Measurements from ENCODE around the gene PLXNA4.
"Not testable (repeated sequence)": the region's sequence is repeated elsewhere in the genome, so short reads cannot be mapped to it uniquely, and the experiment has no call there.

PLXNA4 gene

GRCh38 chr7:132601783-132602182 lies 25.5 kb upstream of the PLXNA4 start:
- ChIA-PET POLR2A (no interaction called here), CTCF (interaction anchor here (0.7 kb wide), 1 partner anchor 14 kb away, joined by 3 read pairs; no protein-coding TSS in a partner anchor)
- Histone ChIP-seq H3K4me1 (ENCODE audit: control insufficient read depth, insufficient read depth, low read length) (no peaks in the 10 kb centered on the region), H3K27ac (ENCODE audit: extremely low read depth, low read depth, low read length) (no peak overlapping the region), H3K36me3 (ENCODE audit: control insufficient read depth in 2 of 2, insufficient read depth in 1 of 2, low read length in 2 of 2) (no peaks in the 10 kb centered on the region), H3K4me3 (ENCODE audit: low read depth, low read length) (no peak overlapping the region), H3K9me3 (ENCODE audit: control insufficient read depth, insufficient read depth, low read depth, low read length) (no peaks in the 10 kb centered on the region)
- TF ChIP-seq ZNF473 (tag by site-specific recombination; IDR thresholded peaks at IDR 0.05) (no peak), PRDM4 (tag by site-specific recombination; IDR thresholded peaks at IDR 0.05) (no peak), SP2 (tag by site-specific recombination; IDR thresholded peaks at IDR 0.05) (no peak)

GRCh38 chr7:132596588-132596987 lies 20.3 kb upstream of the PLXNA4 start:
- ChIA-PET POLR2A (no interaction called here), CTCF (interaction anchor here (0.6 kb wide), 1 partner anchor 1351 kb away, joined by 7 read pairs; no protein-coding TSS in a partner anchor)
- no peak overlapping the region for H3K27ac ChIP-seq (ENCODE audit: extremely low read depth, low read depth, low read length)

DNA sequence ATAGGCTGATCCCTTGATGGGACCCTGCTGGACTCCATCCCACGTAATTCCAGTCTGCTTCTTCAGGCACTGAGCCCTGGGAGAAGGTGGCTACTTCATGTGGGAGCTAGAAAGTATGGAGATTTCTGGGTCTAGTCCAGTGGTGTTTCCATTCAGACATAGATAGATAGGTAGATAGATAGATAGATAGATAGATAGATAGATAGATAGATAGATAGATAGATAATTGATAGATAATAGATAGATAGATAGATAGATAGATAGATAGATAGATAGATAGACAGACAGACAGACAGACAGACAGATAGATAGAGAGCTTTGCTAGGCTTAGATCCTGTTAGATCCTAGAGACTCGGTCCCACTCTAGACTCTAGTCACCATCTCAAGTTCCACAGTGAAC lies 18.5 kb upstream of the PLXNA4 start:
- CTCF ChIA-PET, result interaction anchor here (0.9 kb wide), 2 partner anchors 10 to 14 kb away, joined by 3 to 7 read pairs; no protein-coding TSS in a partner anchor
- H3K27ac ChIP-seq (ENCODE audit: extremely low read depth, low read depth, low read length); H3K4me1 ChIP-seq (ENCODE audit: control insufficient read depth, insufficient read depth, low read length); H3K9me3 ChIP-seq (ENCODE audit: control insufficient read depth, insufficient read depth, low read depth, low read length); H3K36me3 ChIP-seq (ENCODE audit: control insufficient read depth in 2 of 2, insufficient read depth in 1 of 2, low read length in 2 of 2); H3K4me3 ChIP-seq (ENCODE audit: low read depth, low read length); POLR2A ChIA-PET: not testable (repeated sequence)

More at GRCh38 chr7:132596588-132596987, 20.3 kb upstream of the PLXNA4 start:
- Histone ChIP-seq H3K9me3 (ENCODE audit: control insufficient read depth, insufficient read depth, low read depth, low read length) (no peaks in the 10 kb centered on the region), H3K4me3 (ENCODE audit: low read depth, low read length) (no peak overlapping the region), H3K36me3 (ENCODE audit: control insufficient read depth in 2 of 2, insufficient read depth in 1 of 2, low read length in 2 of 2) (no peaks in the 10 kb centered on the region), H3K4me1 (ENCODE audit: control insufficient read depth, insufficient read depth, low read length) (no peaks in the 10 kb centered on the region)
- TF ChIP-seq ZXDB (tag by site-specific recombination; IDR thresholded peaks at IDR 0.05), result no peak
- TF ChIP-seq ZNF362 (tag by site-specific recombination; IDR thresholded peaks at IDR 0.05), result no peak
- TF ChIP-seq ZNF302 (tag by site-specific recombination; IDR thresholded peaks at IDR 0.05; ENCODE audit: low read depth), result no peak
- TF ChIP-seq ZFP69B (tag by site-specific recombination; IDR thresholded peaks at IDR 0.05), result no peak
- no peak for TF ChIP-seq ZNF341 (tag by site-specific recombination; IDR thresholded peaks at IDR 0.05; ENCODE audit: low read depth)
- no peak for TF ChIP-seq ZBTB17 (tag by site-specific recombination; IDR thresholded peaks at IDR 0.05)
- no peak for TF ChIP-seq ZNF48 (tag by site-specific recombination; IDR thresholded peaks at IDR 0.05)
- no peak for TF ChIP-seq ZNF175 (tag by site-specific recombination; IDR thresholded peaks at IDR 0.05)
- TF ChIP-seq SP3 (tag by site-specific recombination; IDR thresholded peaks at IDR 0.05), result no peak
- TF ChIP-seq ZBTB21 (tag by site-specific recombination; IDR thresholded peaks at IDR 0.05), result no peak
- no peak for TF ChIP-seq ZNF394 (tag by site-specific recombination; IDR thresholded peaks at IDR 0.05; ENCODE audit: borderline replicate concordance)
- TF ChIP-seq PRDM4 (tag by site-specific recombination; IDR thresholded peaks at IDR 0.05), result no peak
- no peak for TF ChIP-seq ZNF701 (tag by site-specific recombination; IDR thresholded peaks at IDR 0.05)
- TF ChIP-seq OVOL3 (tag by site-specific recombination; IDR thresholded peaks at IDR 0.05), result no peak
- TF ChIP-seq CTCF (tag by site-specific recombination; IDR thresholded peaks at IDR 0.05), result no peak
- no peak for TF ChIP-seq ZFHX2 (tag by site-specific recombination; conservative IDR thresholded peaks at IDR 0.05)

All from HEK293 (cell line).